ENCODE measurements around the gene WDR93. TPM values are rescaled to one million over a fixed set of nuclear protein-coding genes. Genes with fewer than 3 reads are reported as not detected.

Gene WDR93
- total and polyA plus RNA-seq, 4 donors = 0.08 TPM; not detected in 2

- no peak overlapping the region for H3K4me3 ChIP-seq (ENCODE audit: low read depth in 1 of 3, low read length in 3 of 3)
- no peak overlapping the region for H3K9ac ChIP-seq (ENCODE audit: low read depth in 1 of 2, low read length in 2 of 2)
- TF ChIP-seq, protein P1, sequence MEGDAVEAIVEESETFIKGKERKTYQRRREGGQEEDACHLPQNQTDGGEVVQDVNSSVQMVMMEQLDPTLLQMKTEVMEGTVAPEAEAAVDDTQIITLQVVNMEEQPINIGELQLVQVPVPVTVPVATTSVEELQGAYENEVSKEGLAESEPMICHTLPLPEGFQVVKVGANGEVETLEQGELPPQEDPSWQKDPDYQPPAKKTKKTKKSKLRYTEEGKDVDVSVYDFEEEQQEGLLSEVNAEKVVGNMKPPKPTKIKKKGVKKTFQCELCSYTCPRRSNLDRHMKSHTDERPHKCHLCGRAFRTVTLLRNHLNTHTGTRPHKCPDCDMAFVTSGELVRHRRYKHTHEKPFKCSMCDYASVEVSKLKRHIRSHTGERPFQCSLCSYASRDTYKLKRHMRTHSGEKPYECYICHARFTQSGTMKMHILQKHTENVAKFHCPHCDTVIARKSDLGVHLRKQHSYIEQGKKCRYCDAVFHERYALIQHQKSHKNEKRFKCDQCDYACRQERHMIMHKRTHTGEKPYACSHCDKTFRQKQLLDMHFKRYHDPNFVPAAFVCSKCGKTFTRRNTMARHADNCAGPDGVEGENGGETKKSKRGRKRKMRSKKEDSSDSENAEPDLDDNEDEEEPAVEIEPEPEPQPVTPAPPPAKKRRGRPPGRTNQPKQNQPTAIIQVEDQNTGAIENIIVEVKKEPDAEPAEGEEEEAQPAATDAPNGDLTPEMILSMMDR (IDR thresholded peaks at IDR 0.05; ENCODE audit: low read depth, low read length, missing input control) = peak; percentile 94
- peak; percentile 89 for TF ChIP-seq REST (IDR thresholded peaks at IDR 0.05)
- peak; percentile 96 for TF ChIP-seq RAD21 (IDR thresholded peaks at IDR 0.05)
- no peak for TF ChIP-seq TAF1 (conservative IDR thresholded peaks at IDR 0.05)
- H3K9me3 ChIP-seq (ENCODE audit: control insufficient read depth in 4 of 4, low read length in 3 of 4) = no peaks in the 10 kb centered on the region
- no peaks in the 10 kb centered on the region for H3K36me3 ChIP-seq (ENCODE audit: control insufficient read depth in 4 of 4, insufficient read depth in 3 of 4, low read depth in 1 of 4, low read length in 3 of 4)
- peak overlapping the region in 1 of 2 donors; percentile 36 for H3K27ac ChIP-seq (ENCODE audit: low read depth in 1 of 2, low read length in 2 of 2)
- no peaks in the 10 kb centered on the region for H3K27me3 ChIP-seq (ENCODE audit: control insufficient read depth in 4 of 4, insufficient read depth in 4 of 4, low read length in 3 of 4)
- 40% methylated on average over 16 of the region's 16 CpGs for WGBS
- H3K4me1 ChIP-seq (ENCODE audit: control insufficient read depth in 4 of 4, insufficient read depth in 4 of 4, low read length in 3 of 4) = peaks cover 7 to 21% (median 17%) of the 10 kb centered on the region in 4 donors
- peak; percentile 87 for DNase-seq (ENCODE audit: low spot score)
Observed at GRCh38 chr15:89760303-89761008, 69.8 kb downstream of the WDR93 start.

- H3K4me1 ChIP-seq (ENCODE audit: control insufficient read depth in 4 of 4, insufficient read depth in 4 of 4, low read length in 3 of 4) = peaks cover 7 to 21% (median 17%) of the 10 kb centered on the region in 4 donors
- no peak overlapping the region for H3K4me3 ChIP-seq (ENCODE audit: low read depth in 1 of 3, low read length in 3 of 3)
- WGBS = 52% methylated on average over 18 of the region's 18 CpGs
- DNase-seq (ENCODE audit: low spot score) = no peak
- peak overlapping the region in 1 of 2 donors; percentile 25 for H3K9ac ChIP-seq (ENCODE audit: low read depth in 1 of 2, low read length in 2 of 2)
- no peak for TF ChIP-seq TAF1 (conservative IDR thresholded peaks at IDR 0.05)
- TF ChIP-seq RXRA (IDR thresholded peaks at IDR 0.05) = peak in 1 of 2 donors; percentile 26
- H3K9me3 ChIP-seq (ENCODE audit: control insufficient read depth in 4 of 4, low read length in 3 of 4) = no peaks in the 10 kb centered on the region
- no peaks in the 10 kb centered on the region for H3K36me3 ChIP-seq (ENCODE audit: control insufficient read depth in 4 of 4, insufficient read depth in 3 of 4, low read depth in 1 of 4, low read length in 3 of 4)
- H3K27me3 ChIP-seq (ENCODE audit: control insufficient read depth in 4 of 4, insufficient read depth in 4 of 4, low read length in 3 of 4) = no peaks in the 10 kb centered on the region
- peak overlapping the region; percentile 32 to 36 for H3K27ac ChIP-seq (ENCODE audit: low read depth in 1 of 2, low read length in 2 of 2)
Observed at GRCh38 chr15:89761009-89761831, 70.6 kb downstream of the WDR93 start.

- Histone ChIP-seq H3K4me1 (ENCODE audit: control insufficient read depth in 4 of 4, insufficient read depth in 4 of 4, low read length in 3 of 4) (peaks cover 7 to 25% (median 19%) of the 10 kb centered on the region in 4 donors), H3K9me3 (ENCODE audit: control insufficient read depth in 4 of 4, low read length in 3 of 4) (no peaks in the 10 kb centered on the region), H3K9ac (ENCODE audit: low read depth in 1 of 2, low read length in 2 of 2) (no peak overlapping the region), H3K4me3 (ENCODE audit: low read depth in 1 of 3, low read length in 3 of 3) (no peak overlapping the region), H3K36me3 (ENCODE audit: control insufficient read depth in 4 of 4, insufficient read depth in 3 of 4, low read depth in 1 of 4, low read length in 3 of 4) (no peaks in the 10 kb centered on the region), H3K27me3 (ENCODE audit: control insufficient read depth in 4 of 4, insufficient read depth in 4 of 4, low read length in 3 of 4) (no peaks in the 10 kb centered on the region), H3K27ac (ENCODE audit: low read depth in 1 of 2, low read length in 2 of 2) (peak overlapping the region in 1 of 2 donors; percentile 36)
- WGBS = 82% methylated on average over 5 of the region's 5 CpGs
- DNase-seq (ENCODE audit: low spot score) = no peak
- TF ChIP-seq, protein P1 (IDR thresholded peaks at IDR 0.05; ENCODE audit: low read depth, low read length, missing input control) = no peak
- TF ChIP-seq GABPA (IDR thresholded peaks at IDR 0.05 in 1 of 2, conservative IDR thresholded peaks at IDR 0.05 in 1 of 2) = no peak
- TF ChIP-seq SP1 (IDR thresholded peaks at IDR 0.05) = peak; percentile 59
- TF ChIP-seq HNF4A (conservative IDR thresholded peaks at IDR 0.05) = peak; percentile 65 to 71
- peak; percentile 64 for TF ChIP-seq YY1 (IDR thresholded peaks at IDR 0.05)
- TF ChIP-seq, protein P2, sequence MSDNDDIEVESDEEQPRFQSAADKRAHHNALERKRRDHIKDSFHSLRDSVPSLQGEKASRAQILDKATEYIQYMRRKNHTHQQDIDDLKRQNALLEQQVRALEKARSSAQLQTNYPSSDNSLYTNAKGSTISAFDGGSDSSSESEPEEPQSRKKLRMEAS (IDR thresholded peaks at IDR 0.05) = no peak
- TF ChIP-seq EGR1 (IDR thresholded peaks at IDR 0.05; ENCODE audit: low read depth in 2 of 2) = no peak
- TF ChIP-seq RAD21 (IDR thresholded peaks at IDR 0.05) = peak in 1 of 2 donors; percentile 38
- TF ChIP-seq REST (IDR thresholded peaks at IDR 0.05) = no peak
- TF ChIP-seq NR2F2 (IDR thresholded peaks at IDR 0.05) = no peak
Observed at GRCh38 chr15:89761929-89762328, 71.3 kb downstream of the WDR93 start.
